ENCODE data around the gene IZUMO4.

- TF ChIP-seq EP300 (IDR thresholded peaks at IDR 0.05) = no peak
- TF ChIP-seq CTCF (IDR thresholded peaks at IDR 0.05) = no peak
- TF ChIP-seq POLR2A (IDR thresholded peaks at IDR 0.05) = no peak
Observed at GRCh38 chr19:2048959-2049740, 47.6 kb upstream of the IZUMO4 start.
